ENCODE results near the gene CDH3.

DNA sequence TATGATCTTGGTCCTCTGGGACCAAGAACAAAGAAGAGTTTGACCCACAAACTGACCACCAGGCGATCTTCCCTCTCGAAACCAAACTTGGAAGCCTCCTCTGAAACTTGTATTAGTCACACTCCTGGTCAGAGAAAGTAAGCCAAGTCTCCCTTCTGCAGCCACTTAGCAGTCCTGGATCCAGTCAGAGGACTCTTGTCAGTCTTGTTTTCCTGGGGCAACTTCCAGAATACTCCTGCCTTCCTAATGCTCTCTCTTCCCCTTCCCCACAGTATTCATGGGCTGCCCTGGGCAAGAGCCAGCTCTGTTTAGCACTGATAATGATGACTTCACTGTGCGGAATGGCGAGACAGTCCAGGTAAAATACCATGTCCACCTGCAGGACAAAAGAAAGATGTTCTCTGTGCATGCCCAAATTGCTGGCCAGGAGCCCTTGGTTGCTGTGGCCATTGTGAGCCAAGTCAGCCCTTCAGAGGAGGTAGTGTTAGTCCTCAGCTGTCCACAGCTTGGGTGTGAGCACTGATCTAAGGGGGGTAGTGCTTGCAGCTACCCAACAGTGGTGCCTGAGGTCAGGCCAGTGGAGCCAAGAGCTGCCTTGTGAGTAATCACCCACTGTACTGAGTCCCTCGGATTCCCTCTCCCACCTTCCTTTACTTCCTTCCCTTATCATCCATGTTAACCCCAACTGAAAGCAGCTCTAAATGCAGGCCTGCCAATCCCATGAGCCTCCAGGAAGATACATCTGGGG is 31.2 kb downstream of the CDH3 start:
- TF ChIP-seq GATA2 (IDR thresholded peaks at IDR 0.05; ENCODE audit: low read depth, low read length) (no peak), GATA3 (IDR thresholded peaks at IDR 0.05; ENCODE audit: low read depth, low read length) (no peak)
